Stimulated activated CD8-positive, alpha-beta memory T cell treated with anti-CD3 and anti-CD28 coated beads, Interleukin-2, amount 100 ng/mL, for 1 hour (primary cell): ENCODE data around the gene WDR82.
A peak's percentile ranks its signal among the peaks of the same experiment; 100 is the strongest.

ENCODE experiments used
- DNase-seq, 2 donors: peaks; one replicate each; pipeline ENCODE4 v3.0.0-alpha.2; 2020; ENCODE audit warnings: low read depth in 2 of 2

The WDR82 gene

GRCh38 chr3:52256622-52257021 is 21.8 kb downstream of the WDR82 start:
- DNase-seq, result no peak

- no peak for DNase-seq
Measured at GRCh38 chr3:52256159-52256558, 22.3 kb downstream of the WDR82 start.

GRCh38 chr3:52254608-52255007 is 23.8 kb downstream of the WDR82 start:
- DNase-seq, result no peak

- peak; percentile 62 to 65 for DNase-seq
Measured at GRCh38 chr3:52253314-52254304, 24.8 kb downstream of the WDR82 start.

- DNase-seq, result no peak
Measured at GRCh38 chr3:52250122-52250521, 28.3 kb downstream of the WDR82 start.

GRCh38 chr3:52249683-52250082 is 28.8 kb downstream of the WDR82 start:
- no peak for DNase-seq

GRCh38 chr3:52248816-52249547 is 29.5 kb downstream of the WDR82 start:
- no peak for DNase-seq

- no peak for DNase-seq
Measured at GRCh38 chr3:52248165-52248541, 30.3 kb downstream of the WDR82 start.

GRCh38 chr3:52247409-52248164 is 30.9 kb downstream of the WDR82 start:
- no peak for DNase-seq

GRCh38 chr3:52246728-52247408 is 31.6 kb downstream of the WDR82 start:
- DNase-seq, result no peak

GRCh38 chr3:52246264-52246620 is 32.2 kb downstream of the WDR82 start:
- no peak for DNase-seq

GRCh38 chr3:52245322-52246263 is 32.9 kb downstream of the WDR82 start, which contains the start of gene PPM1M:
Gene PPM1M (plus strand): TSS chr3:52245759. CDS start chr3:52245825, 66 bp downstream.
- peak in 1 of 2 donors; percentile 40 for DNase-seq

GRCh38 chr3:52243791-52244628 is 34.4 kb downstream of the WDR82 start:
- DNase-seq, result no peak

- DNase-seq, result no peak
Measured at GRCh38 chr3:52242039-52242438, 36.4 kb downstream of the WDR82 start.

- no peak for DNase-seq
Measured at GRCh38 chr3:52240886-52241370, 37.5 kb downstream of the WDR82 start.

- no peak for DNase-seq
Measured at GRCh38 chr3:52240059-52240885, 38.2 kb downstream of the WDR82 start.

- peak; percentile 68 to 72 for DNase-seq
Measured at GRCh38 chr3:52238761-52239701, 39.4 kb downstream of the WDR82 start, which contains the start of gene TWF2. Gene TWF2 (minus strand): TSS chr3:52239158. CDS start chr3:52239016, 142 bp downstream.
